ENCODE measurements around the gene KCNH1.

Gene KCNH1

GRCh38 chr1:210786546-210786945 lies 347.4 kb downstream of the KCNH1 start:
- no peak for DNase-seq (ENCODE audit: low read depth)
- no peak for TF ChIP-seq CTCF (conservative IDR thresholded peaks at IDR 0.05; ENCODE audit: control insufficient read depth, insufficient read depth, low read depth, low read length)
- no peak overlapping the region for H3K4me3 ChIP-seq (ENCODE audit: control insufficient read depth, low read depth, low read length)

- DNase-seq (ENCODE audit: low read depth): no peak
- TF ChIP-seq CTCF (conservative IDR thresholded peaks at IDR 0.05; ENCODE audit: control insufficient read depth, insufficient read depth, low read depth, low read length): no peak
- H3K4me3 ChIP-seq (ENCODE audit: control insufficient read depth, low read depth, low read length): no peak overlapping the region
Observed at GRCh38 chr1:210783925-210784324, 350.0 kb downstream of the KCNH1 start.

GRCh38 chr1:210781652-210782051 lies 352.3 kb downstream of the KCNH1 start:
- no peak overlapping the region for H3K4me3 ChIP-seq (ENCODE audit: control insufficient read depth, low read depth, low read length)
- no peak for TF ChIP-seq CTCF (conservative IDR thresholded peaks at IDR 0.05; ENCODE audit: control insufficient read depth, insufficient read depth, low read depth, low read length)
- no peak for DNase-seq (ENCODE audit: low read depth)

- TF ChIP-seq CTCF (conservative IDR thresholded peaks at IDR 0.05; ENCODE audit: control insufficient read depth, insufficient read depth, low read depth, low read length): no peak
- no peak overlapping the region for H3K4me3 ChIP-seq (ENCODE audit: control insufficient read depth, low read depth, low read length)
- no peak for DNase-seq (ENCODE audit: low read depth)
Observed at GRCh38 chr1:210779269-210779668, 354.7 kb downstream of the KCNH1 start.

GRCh38 chr1:210777914-210778313 lies 356.0 kb downstream of the KCNH1 start:
- no peak for DNase-seq (ENCODE audit: low read depth)
- no peak for TF ChIP-seq CTCF (conservative IDR thresholded peaks at IDR 0.05; ENCODE audit: control insufficient read depth, insufficient read depth, low read depth, low read length)
- H3K4me3 ChIP-seq (ENCODE audit: control insufficient read depth, low read depth, low read length): no peak overlapping the region

- no peak for DNase-seq (ENCODE audit: low read depth)
- H3K4me3 ChIP-seq (ENCODE audit: control insufficient read depth, low read depth, low read length): no peak overlapping the region
- TF ChIP-seq CTCF (conservative IDR thresholded peaks at IDR 0.05; ENCODE audit: control insufficient read depth, insufficient read depth, low read depth, low read length): no peak
Observed at GRCh38 chr1:210776712-210777111, 357.2 kb downstream of the KCNH1 start.

GRCh38 chr1:210775289-210775688 lies 358.7 kb downstream of the KCNH1 start:
- no peak for TF ChIP-seq CTCF (conservative IDR thresholded peaks at IDR 0.05; ENCODE audit: control insufficient read depth, insufficient read depth, low read depth, low read length)
- DNase-seq (ENCODE audit: low read depth): no peak
- no peak overlapping the region for H3K4me3 ChIP-seq (ENCODE audit: control insufficient read depth, low read depth, low read length)
